NB4 (cell line): Measurements from ENCODE around the gene MAP3K13.

ENCODE experiments used
- DNase-seq: peaks from one replicate; pipeline ENCODE4 v3.0.0; 2010; ENCODE audit warnings: low read depth
- H3K4me3 ChIP-seq: one replicate; pipeline ENCODE4 v1.5.1; 2011; ENCODE audit warnings: mild to moderate bottlenecking, low read depth, low read length, moderate library complexity
- CTCF ChIP-seq: IDR thresholded peaks from one replicate; pipeline ENCODE4 v1.5.1; 2012; ENCODE audit warnings: low read depth, low read length
- MYC ChIP-seq: IDR thresholded peaks from 2 replicates; pipeline ENCODE4 v1.6.1; 2011; ENCODE audit warnings: low read depth, low read length
- POLR2A ChIP-seq: IDR thresholded peaks from 2 replicates; pipeline ENCODE4 v1.6.1; 2011; ENCODE audit warnings: mild to moderate bottlenecking; ENCODE audit not compliant: insufficient read length; ENCODE audit errors: extremely low read depth
- TF ChIP-seq, protein P1 (sequence below): IDR thresholded peaks from 2 replicates; pipeline ENCODE4 v1.6.1; 2011; ENCODE audit warnings: low read depth, low read length

Gene MAP3K13

DNA sequence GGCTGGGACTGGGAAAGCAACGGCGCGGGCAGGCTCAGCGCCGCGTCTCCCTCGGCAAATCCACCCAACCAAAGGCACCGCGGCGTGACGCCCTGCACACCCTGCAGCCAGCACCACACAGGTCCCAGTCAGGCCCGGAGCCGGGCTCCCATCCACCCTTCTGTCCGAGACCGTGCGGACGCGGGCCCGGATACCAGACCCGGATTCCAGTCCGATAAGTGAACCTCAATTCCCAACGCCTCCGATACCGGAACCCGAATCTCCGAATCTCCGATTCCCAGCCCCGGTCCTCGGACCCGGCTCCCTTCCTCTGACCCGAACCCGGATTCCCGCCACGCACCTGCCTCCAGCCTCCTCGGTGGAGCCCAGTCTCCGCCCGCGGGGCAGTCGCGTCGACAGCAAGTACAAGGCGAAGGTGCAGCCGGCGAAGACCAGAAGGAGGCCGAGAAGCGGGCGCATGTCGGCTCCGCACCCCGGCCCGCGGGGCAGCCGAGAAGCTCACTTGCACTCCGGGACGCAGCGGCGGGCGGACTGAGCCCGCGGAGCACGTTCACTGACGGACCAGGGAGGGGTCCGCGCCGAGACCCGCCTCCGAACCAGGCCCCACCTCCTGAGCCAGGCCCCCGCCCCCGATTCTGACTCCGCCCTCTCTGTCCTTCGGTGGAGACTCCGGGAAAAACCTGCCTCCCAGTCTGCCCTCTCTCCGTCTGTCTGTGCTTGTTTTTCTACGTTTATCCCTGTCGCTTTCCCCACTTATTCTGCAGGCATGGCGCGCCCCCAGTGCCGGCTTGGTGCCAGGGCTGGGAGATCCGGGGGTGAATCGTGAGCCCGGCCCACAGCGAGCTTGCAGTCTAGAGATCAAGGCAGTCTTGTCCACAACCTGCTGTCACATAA, 135.8 kb downstream of the MAP3K13 start, which contains the start of gene TMEM41A:
Gene TMEM41A (minus strand): TSS at position 533 of the 894 bp plus-strand sequence. CDS start 74 bp downstream, at position 459.
- peak; percentile 93 for DNase-seq
- peak within 1 kb of the TSS; percentile 83 for H3K4me3 ChIP-seq
- TF ChIP-seq POLR2A, result peak; percentile 83
- TF ChIP-seq, protein P1, sequence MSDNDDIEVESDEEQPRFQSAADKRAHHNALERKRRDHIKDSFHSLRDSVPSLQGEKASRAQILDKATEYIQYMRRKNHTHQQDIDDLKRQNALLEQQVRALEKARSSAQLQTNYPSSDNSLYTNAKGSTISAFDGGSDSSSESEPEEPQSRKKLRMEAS, result peak; percentile 71
- TF ChIP-seq CTCF, result no peak
- peak; percentile 45 for TF ChIP-seq MYC

DNA sequence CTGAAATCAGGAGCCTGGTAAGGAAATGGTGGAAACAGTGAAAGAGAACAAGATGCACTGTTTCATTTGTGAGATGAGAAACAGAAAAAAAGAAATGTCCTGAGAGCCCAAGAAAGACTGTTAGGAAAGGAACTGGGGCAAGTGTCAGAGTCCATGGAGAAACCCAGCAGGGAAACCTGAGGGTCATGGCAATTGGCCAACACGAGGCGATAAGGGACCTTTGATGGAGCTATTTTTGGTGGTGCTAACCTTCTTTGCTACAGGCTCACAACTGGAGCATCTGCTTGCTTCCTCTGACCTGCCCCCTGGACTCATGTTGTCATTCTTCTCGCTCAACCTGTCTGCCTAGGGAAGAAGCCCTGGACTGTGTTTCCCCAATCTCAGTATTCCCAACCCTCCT, 140.1 kb downstream of the MAP3K13 start:
- no peak overlapping the region for H3K4me3 ChIP-seq
- no peak for DNase-seq
- TF ChIP-seq CTCF, result no peak
- TF ChIP-seq, protein P1, result no peak
- no peak for TF ChIP-seq POLR2A

DNA sequence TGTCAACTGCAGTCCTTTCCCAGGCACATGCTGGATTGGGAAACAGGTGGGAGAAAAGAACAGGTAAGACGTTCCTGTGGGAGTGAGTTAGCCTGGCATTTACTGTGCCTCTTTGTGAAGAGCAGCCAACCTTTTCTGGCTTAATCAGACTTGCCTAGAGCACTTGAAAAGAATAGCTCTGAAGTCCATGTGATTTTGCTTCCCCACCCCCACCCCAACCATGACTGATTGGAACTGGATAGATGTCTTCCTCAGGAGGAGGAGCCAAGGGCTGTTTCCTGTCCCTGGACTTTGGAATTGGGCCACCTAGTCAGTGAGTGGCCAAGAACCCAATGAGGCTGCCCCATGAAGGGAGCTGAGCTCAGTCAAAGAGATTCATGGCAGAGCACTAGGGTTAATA, 140.6 kb downstream of the MAP3K13 start:
- H3K4me3 ChIP-seq, result no peak overlapping the region
- no peak for DNase-seq
- TF ChIP-seq MYC (no peak), POLR2A (no peak), CTCF (no peak)
- TF ChIP-seq, protein P1, result no peak

GRCh38 chr3:185504636-185505035, 141.7 kb downstream of the MAP3K13 start:
- no peak overlapping the region for H3K4me3 ChIP-seq
- no peak for DNase-seq
- TF ChIP-seq POLR2A (no peak), CTCF (no peak), MYC (no peak)
- TF ChIP-seq, protein P1, result no peak

GRCh38 chr3:185507883-185508282, 144.9 kb downstream of the MAP3K13 start:
- TF ChIP-seq, protein P1, result no peak
- no peak for TF ChIP-seq MYC
- TF ChIP-seq CTCF, result no peak
- TF ChIP-seq POLR2A, result no peak
- H3K4me3 ChIP-seq, result no peak overlapping the region
- no peak for DNase-seq
